Ishikawa (cell line): Measurements from ENCODE around the gene AGAP2.

Source experiments
- CEBPB ChIP-seq: IDR thresholded peaks from 2 replicates; pipeline ENCODE4 v1.6.1; 2012
- CREB1 ChIP-seq: IDR thresholded peaks from 2 replicates; pipeline ENCODE4 v1.6.1; 2012; ENCODE audit warnings: low read depth
- EGR1 ChIP-seq: IDR thresholded peaks from 2 replicates; pipeline ENCODE4 v1.6.1; 2012
- EP300 ChIP-seq: IDR thresholded peaks from 2 replicates; pipeline ENCODE4 v1.6.1; 2012; ENCODE audit warnings: borderline replicate concordance
- FOXM1 ChIP-seq: IDR thresholded peaks from 2 replicates; pipeline ENCODE4 v1.6.1; 2012; ENCODE audit warnings: low read depth, borderline replicate concordance
- NFIC ChIP-seq: IDR thresholded peaks from 2 replicates; pipeline ENCODE4 v1.6.1; 2012
- RAD21 ChIP-seq: IDR thresholded peaks from 2 replicates; pipeline ENCODE4 v1.6.1; 2012; ENCODE audit warnings: low read depth
- REST ChIP-seq: IDR thresholded peaks from 2 replicates; pipeline ENCODE4 v1.6.1; 2012; ENCODE audit warnings: low read depth, mild to moderate bottlenecking
- TAF1 ChIP-seq: IDR thresholded peaks from 2 replicates; pipeline ENCODE4 v1.6.1; 2012; ENCODE audit warnings: low read depth, mild to moderate bottlenecking
- TCF12 ChIP-seq: IDR thresholded peaks from 2 replicates; pipeline ENCODE4 v1.6.1; 2012; ENCODE audit warnings: low read depth
- TEAD4 ChIP-seq: IDR thresholded peaks from 2 replicates; pipeline ENCODE4 v1.6.1; 2012
- YY1 ChIP-seq: IDR thresholded peaks from 2 replicates; pipeline ENCODE4 v1.6.1; 2012; ENCODE audit warnings: low read depth
- ZBTB7A ChIP-seq: IDR thresholded peaks from 2 replicates; pipeline ENCODE4 v1.6.1; 2012; ENCODE audit warnings: low read depth
- TF ChIP-seq, protein P1 (sequence below): IDR thresholded peaks from 2 replicates; pipeline ENCODE4 v1.6.1; 2012
- TF ChIP-seq, protein P2 (sequence below): IDR thresholded peaks from 2 replicates; pipeline ENCODE4 v1.6.1; 2012

The AGAP2 gene

DNA sequence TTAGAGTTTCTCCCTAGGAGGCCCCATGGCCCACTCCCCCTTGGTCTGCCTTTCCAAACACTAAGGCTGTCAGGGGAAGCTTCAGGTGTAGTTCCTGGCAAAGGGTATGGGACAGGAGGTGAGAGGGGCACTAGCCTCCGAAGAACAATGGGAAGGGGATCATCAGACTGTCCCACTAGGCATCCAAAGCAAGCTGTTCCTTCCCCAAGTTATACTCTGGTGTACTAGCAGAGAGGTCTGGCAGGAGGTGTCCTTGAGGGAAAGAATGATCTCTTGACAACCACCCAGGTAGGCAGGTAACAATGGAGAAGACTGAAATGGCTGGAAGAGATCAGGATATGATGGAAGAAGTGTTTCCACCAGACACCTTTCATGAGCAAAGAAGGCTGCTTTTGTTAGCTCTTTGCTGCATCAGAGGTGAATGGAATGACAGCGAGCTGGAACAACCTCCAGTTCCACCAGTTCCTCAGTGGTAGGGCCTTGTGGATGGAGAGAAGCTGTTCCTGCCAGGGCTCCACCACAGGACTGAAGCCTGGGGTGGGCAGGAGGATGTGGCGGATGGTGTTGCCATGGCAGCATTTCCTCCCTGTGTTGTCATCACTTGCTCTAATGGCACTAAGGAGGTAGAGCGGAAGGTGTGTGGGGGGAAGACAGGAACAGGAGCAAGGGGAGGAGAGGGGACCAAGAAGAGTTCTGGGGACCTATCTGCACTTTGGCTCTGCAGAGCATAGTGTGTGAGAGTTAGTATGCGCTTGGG, 2.3 kb upstream of the AGAP2 start:
- TF ChIP-seq, protein P1, sequence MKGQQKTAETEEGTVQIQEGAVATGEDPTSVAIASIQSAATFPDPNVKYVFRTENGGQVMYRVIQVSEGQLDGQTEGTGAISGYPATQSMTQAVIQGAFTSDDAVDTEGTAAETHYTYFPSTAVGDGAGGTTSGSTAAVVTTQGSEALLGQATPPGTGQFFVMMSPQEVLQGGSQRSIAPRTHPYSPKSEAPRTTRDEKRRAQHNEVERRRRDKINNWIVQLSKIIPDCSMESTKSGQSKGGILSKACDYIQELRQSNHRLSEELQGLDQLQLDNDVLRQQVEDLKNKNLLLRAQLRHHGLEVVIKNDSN = no peak
- no peak for TF ChIP-seq EP300
- TF ChIP-seq CEBPB = no peak
- TF ChIP-seq CREB1 = no peak
- no peak for TF ChIP-seq EGR1
- TF ChIP-seq REST = no peak
- no peak for TF ChIP-seq TEAD4

DNA sequence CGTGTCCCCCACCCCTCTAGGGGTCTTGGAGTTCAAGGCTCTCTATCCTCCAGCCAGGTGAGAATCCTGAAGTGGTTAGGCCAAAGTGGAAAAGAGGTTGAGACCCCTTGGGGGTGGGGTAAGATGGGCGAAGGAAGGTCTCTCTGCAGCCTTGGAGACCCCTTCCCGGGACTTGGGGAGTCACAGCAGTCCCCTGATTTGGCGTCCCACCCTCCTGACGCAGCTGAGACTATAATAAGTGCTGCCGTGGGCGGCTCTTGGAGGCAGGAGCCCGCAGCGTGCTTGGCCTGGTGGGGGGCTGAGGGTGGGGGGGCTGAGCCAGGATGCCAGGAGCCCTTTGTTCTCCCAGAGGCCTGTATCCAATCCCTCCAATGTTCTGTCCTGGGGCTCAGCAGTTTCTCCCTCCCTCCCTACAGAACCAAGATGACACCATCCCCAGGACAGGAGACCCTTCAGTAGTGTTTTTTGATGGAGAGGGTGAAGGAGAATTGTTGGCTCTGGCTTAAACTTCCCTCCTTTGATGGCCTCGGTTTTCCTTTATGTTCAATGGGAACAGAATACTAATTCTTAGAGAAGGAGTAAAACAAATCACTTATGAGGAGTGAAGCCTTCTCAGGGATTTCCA, 1.5 kb upstream of the AGAP2 start:
- TF ChIP-seq CREB1 (no peak), RAD21 (no peak), YY1 (no peak), TEAD4 (no peak), FOXM1 (no peak), REST (no peak), ZBTB7A (no peak), NFIC (no peak), EGR1 (no peak)

DNA sequence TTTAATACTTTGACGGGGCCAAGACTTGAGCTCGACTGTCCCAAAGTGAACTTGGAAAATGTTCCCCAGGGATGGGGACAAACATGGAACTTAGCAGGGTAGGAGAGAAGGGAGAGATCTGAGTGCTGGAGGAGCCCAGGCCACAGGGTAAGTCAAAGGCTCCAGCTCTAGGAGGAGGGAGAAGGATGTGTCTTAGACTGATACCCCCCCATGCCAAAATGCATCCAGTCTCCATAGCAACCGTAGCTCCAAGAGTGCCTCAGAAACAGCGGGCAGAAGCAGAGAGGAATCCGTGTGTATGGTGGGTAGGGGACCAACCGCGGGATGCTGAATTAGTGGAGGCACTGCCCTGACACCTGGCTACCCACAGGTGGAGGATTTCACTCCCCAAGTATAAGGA, 845 bp upstream of the AGAP2 start:
- TF ChIP-seq NFIC = no peak
- no peak for TF ChIP-seq FOXM1
- TF ChIP-seq, protein P2, sequence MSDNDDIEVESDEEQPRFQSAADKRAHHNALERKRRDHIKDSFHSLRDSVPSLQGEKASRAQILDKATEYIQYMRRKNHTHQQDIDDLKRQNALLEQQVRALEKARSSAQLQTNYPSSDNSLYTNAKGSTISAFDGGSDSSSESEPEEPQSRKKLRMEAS = no peak
- no peak for TF ChIP-seq CEBPB
- no peak for TF ChIP-seq EGR1
- TF ChIP-seq CREB1 = no peak
- no peak for TF ChIP-seq TCF12
- TF ChIP-seq YY1 = no peak

- TF ChIP-seq CEBPB = no peak
- no peak for TF ChIP-seq EP300
- TF ChIP-seq, protein P1 = no peak
- TF ChIP-seq EGR1 = no peak
- peak; percentile 62; the same call in 1 of the 2 replicates for TF ChIP-seq ZBTB7A
Measured at GRCh38 chr12:57737467-57738460, 778 bp downstream of the AGAP2 start.

DNA sequence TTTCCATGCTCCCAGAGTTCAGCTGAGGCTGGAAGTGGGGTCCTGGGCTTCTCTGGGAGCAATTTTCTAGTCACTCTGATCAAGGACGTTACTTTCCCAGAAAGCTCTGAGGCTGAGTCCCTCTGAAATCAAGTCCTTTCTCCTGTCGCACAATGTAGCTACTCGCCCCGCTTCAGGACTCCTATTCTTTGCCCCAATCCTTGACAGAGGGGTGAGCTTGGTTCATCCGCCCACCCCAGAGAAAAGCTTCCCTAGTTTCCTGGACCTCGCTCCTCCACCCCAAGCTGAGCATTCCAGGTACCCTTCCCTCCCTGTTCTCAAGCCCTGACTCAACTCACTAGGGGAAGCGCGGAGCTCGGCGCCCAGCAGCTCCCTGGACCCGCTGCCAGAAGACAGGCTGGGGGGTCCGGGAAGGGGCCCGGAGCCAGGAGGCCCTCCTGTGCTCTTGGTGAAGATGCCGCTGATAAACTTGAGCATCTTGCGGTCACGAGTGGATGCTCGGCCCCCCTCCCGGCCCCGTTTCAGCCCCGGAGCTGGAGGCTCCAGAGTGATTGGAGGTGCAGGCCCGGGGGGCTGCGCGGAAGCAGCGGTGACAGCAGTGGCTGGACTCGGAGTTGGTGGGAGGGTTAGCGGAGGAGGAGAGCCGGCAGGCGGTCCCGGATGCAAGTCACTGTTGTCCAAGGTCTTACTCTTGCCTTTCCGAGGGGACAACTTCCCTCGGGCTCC, 1.6 kb downstream of the AGAP2 start:
- TF ChIP-seq, protein P2 = no peak
- TF ChIP-seq EGR1 (no peak), NFIC (no peak), TAF1 (no peak), CREB1 (no peak), TCF12 (no peak), REST (no peak), ZBTB7A (no peak; the same call in 1 of the 2 replicates), CEBPB (no peak), TEAD4 (no peak), YY1 (no peak), EP300 (no peak), FOXM1 (no peak), RAD21 (no peak)
- TF ChIP-seq, protein P1 = no peak
